Lung (tissue), 12 donors: ENCODE measurements around the gene IGFBP2. TPM values are rescaled to one million over a fixed set of nuclear protein-coding genes. Genes with fewer than 3 reads are reported as not detected.

Experiments used
- ATAC-seq: fragments of 200-7000 bp; cut with Tn5 transposase; one replicate; pipeline ENCODE4 v1.9.1; 2020; ENCODE audit warnings: moderate number of reproducible peaks; ENCODE audit not compliant: insufficient read depth, low FRiP score
- DNase-seq, 3 donors: peaks; one replicate each; pipeline ENCODE4 v3.0.0-alpha.2; 2013 to 2017
- H3K27ac ChIP-seq, 2 donors: one replicate each; pipeline ENCODE4 v1.5.1; 2013; ENCODE audit warnings: mild to moderate bottlenecking in 2 of 2, moderate library complexity in 2 of 2, control low read depth in 1 of 2, inconsistent platforms in 1 of 2, low read depth in 1 of 2, low read length in 1 of 2
- H3K27me3 ChIP-seq, 3 donors: one replicate each; pipeline ENCODE4 v1.5.1; 2013; ENCODE audit warnings: low read length in 2 of 3; ENCODE audit not compliant: control insufficient read depth in 3 of 3, insufficient read depth in 3 of 3
- H3K36me3 ChIP-seq, 4 donors: one replicate each; pipeline ENCODE4 v1.5.1; 2013; ENCODE audit warnings: low read length in 4 of 4, mild to moderate bottlenecking in 1 of 4, moderate library complexity in 1 of 4; ENCODE audit not compliant: control insufficient read depth in 4 of 4, insufficient read depth in 4 of 4
- H3K4me1 ChIP-seq, 5 donors: one replicate each; pipeline ENCODE4 v1.5.1; 2013; ENCODE audit warnings: low read length in 5 of 5, mild to moderate bottlenecking in 2 of 5, moderate library complexity in 1 of 5; ENCODE audit not compliant: control insufficient read depth in 5 of 5, insufficient read depth in 5 of 5
- H3K4me3 ChIP-seq: one replicate; pipeline ENCODE4 v1.5.1; 2013; ENCODE audit warnings: mild to moderate bottlenecking, control low read depth, moderate library complexity
- H3K9ac ChIP-seq, 2 donors: one replicate each; pipeline ENCODE4 v1.5.1; 2013; ENCODE audit warnings: low read length in 2 of 2, control low read depth in 1 of 2; ENCODE audit not compliant: insufficient read depth in 1 of 2
- H3K9me3 ChIP-seq, 4 donors: one replicate each; pipeline ENCODE4 v1.5.1; 2013; ENCODE audit warnings: low read length in 3 of 4, mild to moderate bottlenecking in 1 of 4, moderate library complexity in 1 of 4; ENCODE audit not compliant: control insufficient read depth in 4 of 4, insufficient read depth in 3 of 4
- CTCF ChIP-seq: IDR thresholded peaks from 2 replicates; pipeline ENCODE4 v1.5.1; 2012; ENCODE audit warnings: mild to moderate bottlenecking; ENCODE audit errors: control extremely low read depth, extremely low read depth
- WGBS, 2 donors: extraction: QIAGEN DNeasy Blood & Tissue Kit; methylation state at CpG; one replicate each; pipeline ENCODE4 v1.1.7; 2013; 5-methylcytosine and 5-hydroxymethylcytosine counted together
- polyA plus RNA-seq, 2 donors: library from polyadenylated mRNA; stranded (reverse); fragments of 200-250 nt; gene quantifications; one replicate each; pipeline ENCODE4 v1.2.1, GENCODE V29; 2013
- total RNA-seq, 2 donors: library from RNA; depleted of rRNA in 1 of 2; stranded (reverse); fragments of >200 nt in 1 of 2; gene quantifications; one replicate each; pipeline ENCODE4 v1.2.1, GENCODE V29; 2014 to 2021
- donor health status: control.
- donor health status: control.
- donor health status: Bipolar disorder and iron deficiency.
- donor health status: healthy.
- donor health status: DM: yes; HTN: yes; CAD: no.

Gene IGFBP2
- total and polyA plus RNA-seq, 4 donors: 50.5 to 104 (median 81.2) TPM

DNA sequence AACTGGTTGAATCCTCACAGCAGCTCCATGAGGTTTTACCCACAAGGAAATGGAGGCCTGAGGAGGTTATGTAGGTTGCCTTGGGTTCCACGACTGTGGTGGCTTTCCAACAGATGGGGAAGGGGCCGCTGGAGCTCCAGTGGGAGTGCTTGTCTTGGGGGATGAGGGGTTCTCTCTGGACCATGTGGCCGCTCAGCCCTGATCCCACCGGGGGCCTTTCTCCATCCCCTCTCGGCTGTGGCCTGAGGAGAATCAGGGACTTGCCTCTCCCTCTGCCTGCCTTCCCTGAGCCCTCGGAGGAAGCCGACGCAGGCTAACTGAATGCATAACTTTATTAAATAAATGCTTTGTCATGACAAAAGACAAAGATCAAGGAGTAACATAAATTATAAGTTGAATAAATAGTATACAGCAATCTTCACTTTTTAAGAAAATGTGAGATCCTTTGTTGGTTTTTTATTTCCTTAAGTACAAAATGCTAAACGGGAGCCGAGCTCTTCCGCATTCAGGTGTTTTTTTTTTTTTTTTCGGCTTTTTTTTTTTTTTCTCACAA lies 38.6 kb downstream of the IGFBP2 start:
- no peak overlapping the region for H3K4me3 ChIP-seq
- WGBS, 2 donors: 84 to 90% methylated on average over 12 of the region's 12 CpGs

DNA sequence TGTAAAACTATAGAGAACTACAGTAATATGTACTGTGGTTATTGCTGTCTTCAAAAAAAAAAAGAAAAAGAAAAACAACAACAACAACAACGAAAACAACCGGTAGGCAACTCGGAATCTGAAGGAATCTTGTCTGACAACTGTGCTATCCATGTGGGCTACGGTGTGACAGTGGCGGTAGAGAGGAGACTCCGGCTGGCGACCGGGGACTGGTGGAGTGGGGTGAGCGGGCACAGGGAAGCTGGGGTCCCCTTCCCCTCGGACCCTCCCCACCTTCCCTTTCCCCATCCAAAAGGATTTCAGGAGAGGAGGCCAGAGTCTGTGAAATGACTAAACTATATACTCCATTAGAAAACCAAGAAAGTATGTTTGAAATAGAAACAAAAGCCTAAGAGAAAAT lies 39.2 kb downstream of the IGFBP2 start:
- Histone ChIP-seq H3K27me3 (no peaks in the 10 kb centered on the region), H3K9me3 (no peaks in the 10 kb centered on the region), H3K27ac (no peak overlapping the region), H3K4me3 (no peak overlapping the region), H3K9ac (no peak overlapping the region), H3K4me1 (no peaks in the 10 kb centered on the region), H3K36me3 (peaks cover 0 to 20% (median 4%) of the 10 kb centered on the region in 4 donors)
- DNase-seq: no peak
- WGBS, 2 donors: 90 to 91% methylated on average over 10 of the region's 10 CpGs
- TF ChIP-seq CTCF: no peak
- ATAC-seq: no peak

More for the DNA sequence above, 38.6 kb downstream of the IGFBP2 start:
- Histone ChIP-seq H3K27me3 (no peaks in the 10 kb centered on the region), H3K9me3 (no peaks in the 10 kb centered on the region), H3K36me3 (peaks cover 0 to 16% (median 4%) of the 10 kb centered on the region in 4 donors), H3K27ac (no peak overlapping the region), H3K9ac (no peak overlapping the region), H3K4me1 (no peaks in the 10 kb centered on the region)
- no peak for DNase-seq
- no peak for TF ChIP-seq CTCF
- ATAC-seq: no peak

GRCh38 chr2:216673021-216673420 lies 39.8 kb downstream of the IGFBP2 start:
- ATAC-seq (no peak), DNase-seq (no peak)
- Histone ChIP-seq H3K36me3 (peaks cover 0 to 25% (median 5%) of the 10 kb centered on the region in 4 donors), H3K9me3 (no peaks in the 10 kb centered on the region), H3K9ac (no peak overlapping the region), H3K4me3 (no peak overlapping the region), H3K27ac (no peak overlapping the region), H3K4me1 (no peaks in the 10 kb centered on the region), H3K27me3 (no peaks in the 10 kb centered on the region)
- 93 to 98% methylated on average over 10 of the region's 10 CpGs for WGBS, 2 donors
- no peak for TF ChIP-seq CTCF

DNA sequence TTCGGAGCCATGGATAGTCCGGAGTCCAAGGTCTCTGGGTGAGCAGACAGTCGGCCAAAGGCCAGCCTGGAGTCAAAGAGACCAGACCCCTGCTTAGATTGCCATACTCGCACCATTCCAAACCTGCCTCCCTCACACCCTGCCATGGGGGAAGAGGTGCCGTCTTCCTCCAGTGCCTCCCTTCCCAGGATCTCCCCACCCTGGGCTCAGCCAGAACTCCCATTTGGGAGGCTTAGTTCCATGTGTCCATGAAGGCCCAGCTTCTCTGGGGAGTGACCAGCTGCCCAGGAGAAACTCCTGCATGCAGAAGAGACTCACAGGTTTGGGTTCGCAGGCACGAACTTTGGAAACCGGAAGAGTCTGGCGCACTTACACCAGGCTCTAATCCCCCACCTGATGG lies 40.4 kb downstream of the IGFBP2 start:
- WGBS, 2 donors: 95 to 98% methylated on average over 9 of the region's 9 CpGs
- TF ChIP-seq CTCF: no peak
- Histone ChIP-seq H3K4me1 (no peaks in the 10 kb centered on the region), H3K4me3 (no peak overlapping the region), H3K9ac (no peak overlapping the region), H3K36me3 (peaks cover 0 to 25% (median 6%) of the 10 kb centered on the region in 4 donors), H3K27ac (no peak overlapping the region), H3K27me3 (no peaks in the 10 kb centered on the region), H3K9me3 (no peaks in the 10 kb centered on the region)
- ATAC-seq (no peak), DNase-seq (no peak)
